ENCODE data around the gene DDOST.

The DDOST gene

GRCh38 chr1:20683614-20684013 lies 22.4 kb upstream of the DDOST start:
- Histone ChIP-seq H3K36me3 (ENCODE audit: control insufficient read depth, low read length) (no peaks in the 10 kb centered on the region), H3K27me3 (ENCODE audit: control insufficient read depth, low read length) (peaks cover 2% of the 10 kb centered on the region; the same call in 1 of the 2 replicates), H3F3A (ENCODE audit: control insufficient read depth, insufficient read depth) (no peaks in the 10 kb centered on the region), H3K9me3 (ENCODE audit: control insufficient read depth, insufficient read depth, low read length) (no peaks in the 10 kb centered on the region), H3K9me2 (replicated peaks; ENCODE audit: control insufficient read depth, low read length) (no peaks in the 10 kb centered on the region), H3K4me3 (ENCODE audit: low read length) (no peak overlapping the region), H3K4me1 (ENCODE audit: control insufficient read depth, low read length) (peaks cover 17% of the 10 kb centered on the region), H3K27ac (ENCODE audit: low read depth, low read length) (no peak overlapping the region), H3K4me2 (ENCODE audit: low read length) (no peak overlapping the region), H4K20me1 (ENCODE audit: control insufficient read depth, insufficient read depth, low read depth, low read length) (no peaks in the 10 kb centered on the region), H3K79me2 (ENCODE audit: control insufficient read depth, low read length) (no peaks in the 10 kb centered on the region)
- TF ChIP-seq, protein P1, sequence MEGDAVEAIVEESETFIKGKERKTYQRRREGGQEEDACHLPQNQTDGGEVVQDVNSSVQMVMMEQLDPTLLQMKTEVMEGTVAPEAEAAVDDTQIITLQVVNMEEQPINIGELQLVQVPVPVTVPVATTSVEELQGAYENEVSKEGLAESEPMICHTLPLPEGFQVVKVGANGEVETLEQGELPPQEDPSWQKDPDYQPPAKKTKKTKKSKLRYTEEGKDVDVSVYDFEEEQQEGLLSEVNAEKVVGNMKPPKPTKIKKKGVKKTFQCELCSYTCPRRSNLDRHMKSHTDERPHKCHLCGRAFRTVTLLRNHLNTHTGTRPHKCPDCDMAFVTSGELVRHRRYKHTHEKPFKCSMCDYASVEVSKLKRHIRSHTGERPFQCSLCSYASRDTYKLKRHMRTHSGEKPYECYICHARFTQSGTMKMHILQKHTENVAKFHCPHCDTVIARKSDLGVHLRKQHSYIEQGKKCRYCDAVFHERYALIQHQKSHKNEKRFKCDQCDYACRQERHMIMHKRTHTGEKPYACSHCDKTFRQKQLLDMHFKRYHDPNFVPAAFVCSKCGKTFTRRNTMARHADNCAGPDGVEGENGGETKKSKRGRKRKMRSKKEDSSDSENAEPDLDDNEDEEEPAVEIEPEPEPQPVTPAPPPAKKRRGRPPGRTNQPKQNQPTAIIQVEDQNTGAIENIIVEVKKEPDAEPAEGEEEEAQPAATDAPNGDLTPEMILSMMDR (IDR thresholded peaks at IDR 0.05; ENCODE audit: low read depth, low read length, poor library complexity, severe bottlenecking), result no peak
- no peak for TF ChIP-seq EZH2phosphoT487 (IDR thresholded peaks at IDR 0.05; ENCODE audit: borderline replicate concordance, low read length)

- H3K4me2 ChIP-seq (ENCODE audit: low read length), result no peak overlapping the region; the same call in 1 of the 2 replicates
- H3K4me3 ChIP-seq (ENCODE audit: low read length), result no peak overlapping the region
- no peaks in the 10 kb centered on the region for H3K36me3 ChIP-seq (ENCODE audit: control insufficient read depth, low read length)
- H3K9me2 ChIP-seq (replicated peaks; ENCODE audit: control insufficient read depth, low read length), result no peaks in the 10 kb centered on the region
- no peaks in the 10 kb centered on the region for H3F3A ChIP-seq (ENCODE audit: control insufficient read depth, insufficient read depth)
- peaks cover 2% of the 10 kb centered on the region; the same call in 1 of the 2 replicates for H3K27me3 ChIP-seq (ENCODE audit: control insufficient read depth, low read length)
- TF ChIP-seq, protein P1 (IDR thresholded peaks at IDR 0.05; ENCODE audit: low read depth, low read length, poor library complexity, severe bottlenecking), result no peak
- no peak for TF ChIP-seq EZH2phosphoT487 (IDR thresholded peaks at IDR 0.05; ENCODE audit: borderline replicate concordance, low read length)
- no peaks in the 10 kb centered on the region for H3K79me2 ChIP-seq (ENCODE audit: control insufficient read depth, low read length)
- no peak overlapping the region for H3K27ac ChIP-seq (ENCODE audit: low read depth, low read length)
- no peaks in the 10 kb centered on the region for H3K9me3 ChIP-seq (ENCODE audit: control insufficient read depth, insufficient read depth, low read length)
- no peaks in the 10 kb centered on the region for H4K20me1 ChIP-seq (ENCODE audit: control insufficient read depth, insufficient read depth, low read depth, low read length)
- peaks cover 21% of the 10 kb centered on the region for H3K4me1 ChIP-seq (ENCODE audit: control insufficient read depth, low read length)
Measured at GRCh38 chr1:20682571-20683236, 21.5 kb upstream of the DDOST start.

DNA sequence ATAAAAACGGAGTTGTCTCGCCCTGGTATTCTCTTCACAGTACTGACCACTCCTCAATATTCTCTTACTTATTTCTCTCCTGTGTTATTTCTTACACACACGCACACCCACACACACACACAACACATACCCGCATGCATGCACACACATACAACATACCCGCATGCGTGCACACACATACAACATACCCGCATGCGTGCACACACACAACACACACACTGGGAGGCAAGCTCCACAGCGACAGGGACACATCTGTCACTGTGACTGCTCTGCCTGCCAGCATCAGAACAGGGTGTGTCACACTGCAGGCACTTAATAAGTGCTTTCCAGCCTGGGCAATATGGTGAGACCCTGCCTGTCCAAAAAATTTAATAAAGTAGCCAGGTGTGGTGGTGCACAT lies 20.8 kb upstream of the DDOST start:
- Histone ChIP-seq H3K4me3 (ENCODE audit: low read length) (no peak overlapping the region), H3K9me3 (ENCODE audit: control insufficient read depth, insufficient read depth, low read length) (no peaks in the 10 kb centered on the region), H3K9me2 (replicated peaks; ENCODE audit: control insufficient read depth, low read length) (no peaks in the 10 kb centered on the region), H4K20me1 (ENCODE audit: control insufficient read depth, insufficient read depth, low read depth, low read length) (no peaks in the 10 kb centered on the region), H3K36me3 (ENCODE audit: control insufficient read depth, low read length) (no peaks in the 10 kb centered on the region), H3K4me1 (ENCODE audit: control insufficient read depth, low read length) (peaks cover 21% of the 10 kb centered on the region), H3K4me2 (ENCODE audit: low read length) (no peak overlapping the region), H3F3A (ENCODE audit: control insufficient read depth, insufficient read depth) (no peaks in the 10 kb centered on the region), H3K27me3 (ENCODE audit: control insufficient read depth, low read length) (peaks cover 2% of the 10 kb centered on the region; the same call in 1 of the 2 replicates), H3K79me2 (ENCODE audit: control insufficient read depth, low read length) (no peaks in the 10 kb centered on the region), H3K27ac (ENCODE audit: low read depth, low read length) (no peak overlapping the region)
- TF ChIP-seq EZH2phosphoT487 (IDR thresholded peaks at IDR 0.05; ENCODE audit: borderline replicate concordance, low read length), result no peak

GRCh38 chr1:20680269-20680668 lies 19.1 kb upstream of the DDOST start:
- no peaks in the 10 kb centered on the region for H3K36me3 ChIP-seq (ENCODE audit: control insufficient read depth, low read length)
- no peaks in the 10 kb centered on the region for H4K20me1 ChIP-seq (ENCODE audit: control insufficient read depth, insufficient read depth, low read depth, low read length)
- no peak overlapping the region for H3K4me2 ChIP-seq (ENCODE audit: low read length)
- H3K9me2 ChIP-seq (replicated peaks; ENCODE audit: control insufficient read depth, low read length), result no peaks in the 10 kb centered on the region
- no peak overlapping the region for H3K4me3 ChIP-seq (ENCODE audit: low read length)
- peaks cover 5% of the 10 kb centered on the region; the same call in 1 of the 2 replicates for H3K27me3 ChIP-seq (ENCODE audit: control insufficient read depth, low read length)
- no peak overlapping the region for H3K27ac ChIP-seq (ENCODE audit: low read depth, low read length)
- H3K4me1 ChIP-seq (ENCODE audit: control insufficient read depth, low read length), result peaks cover 21% of the 10 kb centered on the region
- no peaks in the 10 kb centered on the region for H3K79me2 ChIP-seq (ENCODE audit: control insufficient read depth, low read length)
- no peaks in the 10 kb centered on the region for H3K9me3 ChIP-seq (ENCODE audit: control insufficient read depth, insufficient read depth, low read length)
- TF ChIP-seq EZH2phosphoT487 (IDR thresholded peaks at IDR 0.05; ENCODE audit: borderline replicate concordance, low read length), result no peak
- TF ChIP-seq, protein P1 (IDR thresholded peaks at IDR 0.05; ENCODE audit: low read depth, low read length, poor library complexity, severe bottlenecking), result no peak
- H3F3A ChIP-seq (ENCODE audit: control insufficient read depth, insufficient read depth), result no peaks in the 10 kb centered on the region

All from DOHH2 (cell line).